HepG2 (cell line): ENCODE results near the gene OSTF1. TPM values are rescaled to one million over a fixed set of nuclear protein-coding genes. Genes with fewer than 3 reads are reported as not detected.

Experiments used
- GATA4 ChIP-seq: sonication (generic); IDR thresholded peaks from 2 replicates; pipeline ENCODE4 v1.6.1; 2016; ENCODE audit warnings: antibody characterized with exemption, low read depth, borderline replicate concordance
- HDAC6 ChIP-seq: fragments of 200-600 bp; sonication (generic); IDR thresholded peaks from 2 replicates; pipeline ENCODE4 v1.7.0; 2017; ENCODE audit warnings: mild to moderate bottlenecking, antibody characterized with exemption, low read length, low read depth
- MAF1 ChIP-seq: sonication (generic); formaldehyde crosslinking; IDR thresholded peaks from 2 replicates; pipeline ENCODE4 v1.5.0; 2020; ENCODE audit warnings: missing genetic modification reagents, borderline replicate concordance
- MTA3 ChIP-seq: sonication (generic); formaldehyde crosslinking; IDR thresholded peaks from 2 replicates; pipeline ENCODE4 v1.4.0; 2020; ENCODE audit warnings: missing genetic modification reagents
- NFRKB ChIP-seq: fragments of 450-650 bp; IDR thresholded peaks from 2 replicates; pipeline ENCODE4 v1.6.1; 2017
- NPAS2 ChIP-seq: sonication (generic); formaldehyde crosslinking; IDR thresholded peaks from 2 replicates; pipeline ENCODE4 v1.8.0; 2022; ENCODE audit warnings: mild to moderate bottlenecking, missing genetic modification reagents, borderline replicate concordance
- PTBP1 ChIP-seq: fragments of 200-400 bp; formaldehyde crosslinking; IDR thresholded peaks from 2 replicates; pipeline ENCODE4 v1.6.1; 2018; ENCODE audit warnings: low read length, low read depth; ENCODE audit not compliant: poor library complexity, severe bottlenecking
- RFX1 ChIP-seq: fragments of 450-650 bp; IDR thresholded peaks from 2 replicates; pipeline ENCODE4 v1.6.1; 2017
- RXRA ChIP-seq: sonication (generic); formaldehyde crosslinking; IDR thresholded peaks from 2 replicates; pipeline ENCODE4 v1.5.1; 2020; ENCODE audit warnings: missing genetic modification reagents
- TOPORS ChIP-seq: sonication (generic); formaldehyde crosslinking; IDR thresholded peaks from 2 replicates; pipeline ENCODE4 v1.8.0; 2023; ENCODE audit warnings: mild to moderate bottlenecking, missing genetic modification reagents
- ZNF101 ChIP-seq: sonication (generic); formaldehyde crosslinking; IDR thresholded peaks from 2 replicates; pipeline ENCODE4 v1.4.0; 2020; ENCODE audit warnings: mild to moderate bottlenecking, low read depth, missing genetic modification reagents, borderline replicate concordance
- ZNF317 ChIP-seq: sonication (generic); formaldehyde crosslinking; IDR thresholded peaks from 2 replicates; pipeline ENCODE4 v1.5.0; 2020; ENCODE audit warnings: mild to moderate bottlenecking, missing genetic modification reagents
- ZNF557 ChIP-seq: sonication (generic); formaldehyde crosslinking; IDR thresholded peaks from 2 replicates; pipeline ENCODE4 v1.4.0; 2020; ENCODE audit warnings: missing genetic modification reagents
- ZNF816 ChIP-seq: sonication (generic); formaldehyde crosslinking; IDR thresholded peaks from 2 replicates; pipeline ENCODE4 v1.8.0; 2022; ENCODE audit warnings: missing genetic modification reagents, mild to moderate bottlenecking, borderline replicate concordance
- ZNF83 ChIP-seq: sonication (generic); formaldehyde crosslinking; IDR thresholded peaks from 2 replicates; pipeline ENCODE4 v1.4.0; 2020; ENCODE audit warnings: missing genetic modification reagents, mild to moderate bottlenecking, borderline replicate concordance
- ZSCAN22 ChIP-seq: sonication (generic); formaldehyde crosslinking; IDR thresholded peaks from 2 replicates; pipeline ENCODE4 v1.4.0; 2020; ENCODE audit warnings: mild to moderate bottlenecking, missing genetic modification reagents
- ZSCAN30 ChIP-seq: sonication (generic); formaldehyde crosslinking; IDR thresholded peaks from 2 replicates; pipeline ENCODE4 v1.5.0; 2020; ENCODE audit warnings: mild to moderate bottlenecking, missing genetic modification reagents
- polyA plus RNA-seq, 8 experiments: library from polyadenylated mRNA; depleted of rRNA in 3 of 8; stranded (reverse) in 7 of 8; unstranded in 1 of 8; fragments of >200 nt; fragmentation: Illumina TruSeq in 4 of 8; extraction: Trizol in 4 of 8; gene quantifications; 2 replicates each; pipeline versions ENCODE4 v1.2.1 to v1.2.3, GENCODE V29; 2011 to 2016; ENCODE audit warnings: low read depth in 4 of 8, missing spikeins in 1 of 8, mixed read lengths in 1 of 8; ENCODE audit not compliant: insufficient read depth in 1 of 8
- total RNA-seq, 5 experiments: library from RNA; depleted of rRNA; stranded (reverse); fragments of >200 nt; fragmentation: Illumina TruSeq; extraction: Trizol; gene quantifications; 2 replicates each; pipeline ENCODE4 v1.2.3, GENCODE V29; 2016; ENCODE audit warnings: low read depth in 1 of 5
- TF ChIP-seq, protein P1 (sequence below): sonication (generic); formaldehyde crosslinking; conservative IDR thresholded peaks from 2 replicates; pipeline ENCODE4 v1.5.0; 2020; ENCODE audit warnings: missing genetic modification reagents
- TF ChIP-seq, protein P2 (sequence below): sonication (generic); formaldehyde crosslinking; IDR thresholded peaks from 2 replicates; pipeline ENCODE4 v1.8.0; 2022; ENCODE audit warnings: low read depth, missing genetic modification reagents
- TF ChIP-seq, protein P3 (sequence below): sonication (generic); formaldehyde crosslinking; IDR thresholded peaks from 2 replicates; pipeline ENCODE4 v1.8.1; 2023; ENCODE audit warnings: mild to moderate bottlenecking, missing genetic modification reagents
- TF ChIP-seq, protein P4 (sequence below): sonication (generic); formaldehyde crosslinking; IDR thresholded peaks from 2 replicates; pipeline ENCODE4 v1.4.0; 2020; ENCODE audit warnings: missing genetic modification reagents
- TF ChIP-seq, protein P5 (sequence below): IDR thresholded peaks from 2 replicates; pipeline ENCODE4 v1.6.1; 2016; ENCODE audit warnings: mild to moderate bottlenecking, missing biosample characterization, missing genetic modification reagents
- TF ChIP-seq, protein P6 (sequence below): sonication (generic); formaldehyde crosslinking; IDR thresholded peaks from 2 replicates; pipeline ENCODE4 v1.8.0; 2022; ENCODE audit warnings: mild to moderate bottlenecking, missing genetic modification reagents, moderate library complexity

Gene OSTF1
- total and polyA plus RNA-seq, 2 of the 13 experiments (the other 11 are each of a cell fraction or from before 2014, with no cell fraction given), result 16.8 to 39.0 TPM

DNA sequence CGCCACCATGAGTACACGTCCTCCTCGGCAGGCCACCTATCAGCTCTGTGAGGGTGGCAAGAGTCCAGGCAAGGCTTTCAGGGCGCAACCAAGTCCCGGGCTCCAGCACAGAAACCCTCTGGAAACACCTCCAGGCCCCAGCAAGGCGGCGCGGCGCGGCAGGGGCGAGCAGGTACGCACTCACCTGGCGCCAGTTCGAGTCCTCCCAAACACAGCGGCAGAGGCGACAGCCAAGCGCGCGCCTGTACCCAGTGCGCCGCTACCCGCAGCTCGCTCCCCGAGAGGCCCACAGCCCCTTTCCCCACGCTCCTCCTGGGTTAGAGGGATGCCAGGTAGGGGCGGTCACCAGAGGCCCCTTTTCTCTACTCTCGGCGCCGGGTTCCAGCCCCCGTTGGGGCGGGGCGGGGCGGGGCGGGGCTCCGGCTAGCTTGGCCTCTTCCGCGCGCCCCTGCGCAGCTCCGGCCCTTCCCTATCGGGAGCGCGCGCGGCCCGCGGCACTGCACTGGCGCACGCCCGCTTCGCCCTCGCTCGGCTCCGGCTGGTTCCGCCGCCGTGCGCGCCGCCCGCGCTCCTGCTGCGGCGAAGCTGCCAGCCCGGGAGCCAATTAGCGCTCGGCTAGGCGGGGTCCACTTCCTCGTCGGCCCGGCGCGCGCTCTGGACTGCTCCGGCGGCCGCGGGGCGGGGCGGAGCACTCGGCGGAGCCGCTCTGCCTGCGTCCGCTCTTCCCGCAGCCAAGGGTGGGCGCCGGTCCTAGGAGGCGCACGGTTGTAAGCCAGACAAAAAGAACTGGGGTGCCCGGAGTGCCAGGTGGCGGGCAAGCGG is at the start of gene OSTF1, which contains the start of gene NMRK1 (continued):
- TF ChIP-seq ZSCAN22 (CRISPR knock-in tag), result no peak
- peak; percentile 87 for TF ChIP-seq ZNF83 (CRISPR knock-in tag)
- TF ChIP-seq TOPORS (CRISPR knock-in tag), result no peak
- TF ChIP-seq ZSCAN30 (CRISPR knock-in tag), result no peak
- no peak for TF ChIP-seq MTA3 (CRISPR knock-in tag)
- TF ChIP-seq GATA4, result no peak
- TF ChIP-seq, protein P1, sequence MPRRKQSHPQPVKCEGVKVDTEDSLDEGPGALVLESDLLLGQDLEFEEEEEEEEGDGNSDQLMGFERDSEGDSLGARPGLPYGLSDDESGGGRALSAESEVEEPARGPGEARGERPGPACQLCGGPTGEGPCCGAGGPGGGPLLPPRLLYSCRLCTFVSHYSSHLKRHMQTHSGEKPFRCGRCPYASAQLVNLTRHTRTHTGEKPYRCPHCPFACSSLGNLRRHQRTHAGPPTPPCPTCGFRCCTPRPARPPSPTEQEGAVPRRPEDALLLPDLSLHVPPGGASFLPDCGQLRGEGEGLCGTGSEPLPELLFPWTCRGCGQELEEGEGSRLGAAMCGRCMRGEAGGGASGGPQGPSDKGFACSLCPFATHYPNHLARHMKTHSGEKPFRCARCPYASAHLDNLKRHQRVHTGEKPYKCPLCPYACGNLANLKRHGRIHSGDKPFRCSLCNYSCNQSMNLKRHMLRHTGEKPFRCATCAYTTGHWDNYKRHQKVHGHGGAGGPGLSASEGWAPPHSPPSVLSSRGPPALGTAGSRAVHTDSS (CRISPR knock-in tag), result no peak
- TF ChIP-seq, protein P2, sequence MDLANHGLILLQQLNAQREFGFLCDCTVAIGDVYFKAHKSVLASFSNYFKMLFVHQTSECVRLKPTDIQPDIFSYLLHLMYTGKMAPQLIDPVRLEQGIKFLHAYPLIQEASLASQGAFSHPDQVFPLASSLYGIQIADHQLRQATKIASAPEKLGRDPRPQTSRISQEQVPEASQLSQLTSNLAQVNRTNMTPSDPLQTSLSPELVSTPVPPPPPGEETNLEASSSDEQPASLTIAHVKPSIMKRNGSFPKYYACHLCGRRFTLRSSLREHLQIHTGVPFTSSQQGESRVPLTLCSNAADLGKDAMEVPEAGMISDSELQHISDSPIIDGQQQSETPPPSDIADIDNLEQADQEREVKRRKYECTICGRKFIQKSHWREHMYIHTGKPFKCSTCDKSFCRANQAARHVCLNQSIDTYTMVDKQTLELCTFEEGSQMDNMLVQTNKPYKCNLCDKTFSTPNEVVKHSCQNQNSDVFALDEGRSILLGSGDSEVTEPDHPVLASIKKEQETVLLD (CRISPR knock-in tag), result peak; percentile 64; the same call in 1 of the 2 replicates
- no peak for TF ChIP-seq ZNF557 (CRISPR knock-in tag)
- TF ChIP-seq ZNF816 (CRISPR knock-in tag), result no peak
- TF ChIP-seq RXRA (CRISPR knock-in tag), result peak; percentile 55; the same call in 1 of the 2 replicates
- TF ChIP-seq, protein P3, sequence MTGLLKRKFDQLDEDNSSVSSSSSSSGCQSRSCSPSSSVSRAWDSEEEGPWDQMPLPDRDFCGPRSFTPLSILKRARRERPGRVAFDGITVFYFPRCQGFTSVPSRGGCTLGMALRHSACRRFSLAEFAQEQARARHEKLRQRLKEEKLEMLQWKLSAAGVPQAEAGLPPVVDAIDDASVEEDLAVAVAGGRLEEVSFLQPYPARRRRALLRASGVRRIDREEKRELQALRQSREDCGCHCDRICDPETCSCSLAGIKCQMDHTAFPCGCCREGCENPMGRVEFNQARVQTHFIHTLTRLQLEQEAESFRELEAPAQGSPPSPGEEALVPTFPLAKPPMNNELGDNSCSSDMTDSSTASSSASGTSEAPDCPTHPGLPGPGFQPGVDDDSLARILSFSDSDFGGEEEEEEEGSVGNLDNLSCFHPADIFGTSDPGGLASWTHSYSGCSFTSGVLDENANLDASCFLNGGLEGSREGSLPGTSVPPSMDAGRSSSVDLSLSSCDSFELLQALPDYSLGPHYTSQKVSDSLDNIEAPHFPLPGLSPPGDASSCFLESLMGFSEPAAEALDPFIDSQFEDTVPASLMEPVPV (CRISPR knock-in tag), result no peak
- TF ChIP-seq RFX1, result no peak
- TF ChIP-seq HDAC6, result no peak
- no peak for TF ChIP-seq ZNF317 (CRISPR knock-in tag)
- TF ChIP-seq, protein P4, sequence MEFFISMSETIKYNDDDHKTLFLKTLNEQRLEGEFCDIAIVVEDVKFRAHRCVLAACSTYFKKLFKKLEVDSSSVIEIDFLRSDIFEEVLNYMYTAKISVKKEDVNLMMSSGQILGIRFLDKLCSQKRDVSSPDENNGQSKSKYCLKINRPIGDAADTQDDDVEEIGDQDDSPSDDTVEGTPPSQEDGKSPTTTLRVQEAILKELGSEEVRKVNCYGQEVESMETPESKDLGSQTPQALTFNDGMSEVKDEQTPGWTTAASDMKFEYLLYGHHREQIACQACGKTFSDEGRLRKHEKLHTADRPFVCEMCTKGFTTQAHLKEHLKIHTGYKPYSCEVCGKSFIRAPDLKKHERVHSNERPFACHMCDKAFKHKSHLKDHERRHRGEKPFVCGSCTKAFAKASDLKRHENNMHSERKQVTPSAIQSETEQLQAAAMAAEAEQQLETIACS, result peak; percentile 94
- TF ChIP-seq, protein P5, sequence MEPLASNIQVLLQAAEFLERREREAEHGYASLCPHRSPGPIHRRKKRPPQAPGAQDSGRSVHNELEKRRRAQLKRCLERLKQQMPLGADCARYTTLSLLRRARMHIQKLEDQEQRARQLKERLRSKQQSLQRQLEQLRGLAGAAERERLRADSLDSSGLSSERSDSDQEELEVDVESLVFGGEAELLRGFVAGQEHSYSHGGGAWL (CRISPR knock-in tag), result peak; percentile 66
- TF ChIP-seq MAF1 (CRISPR knock-in tag), result no peak
- TF ChIP-seq PTBP1, result peak; percentile 42
- no peak for TF ChIP-seq NPAS2
- TF ChIP-seq, protein P6, sequence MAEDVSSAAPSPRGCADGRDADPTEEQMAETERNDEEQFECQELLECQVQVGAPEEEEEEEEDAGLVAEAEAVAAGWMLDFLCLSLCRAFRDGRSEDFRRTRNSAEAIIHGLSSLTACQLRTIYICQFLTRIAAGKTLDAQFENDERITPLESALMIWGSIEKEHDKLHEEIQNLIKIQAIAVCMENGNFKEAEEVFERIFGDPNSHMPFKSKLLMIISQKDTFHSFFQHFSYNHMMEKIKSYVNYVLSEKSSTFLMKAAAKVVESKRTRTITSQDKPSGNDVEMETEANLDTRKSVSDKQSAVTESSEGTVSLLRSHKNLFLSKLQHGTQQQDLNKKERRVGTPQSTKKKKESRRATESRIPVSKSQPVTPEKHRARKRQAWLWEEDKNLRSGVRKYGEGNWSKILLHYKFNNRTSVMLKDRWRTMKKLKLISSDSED, result 0 out of 2 replicates have a peak, but pooled peaks have one; percentile 40
- TF ChIP-seq NFRKB, result no peak
- TF ChIP-seq ZNF101 (CRISPR knock-in tag), result no peak
